ENCODE data around the gene OR8S1.

The OR8S1 gene

DNA sequence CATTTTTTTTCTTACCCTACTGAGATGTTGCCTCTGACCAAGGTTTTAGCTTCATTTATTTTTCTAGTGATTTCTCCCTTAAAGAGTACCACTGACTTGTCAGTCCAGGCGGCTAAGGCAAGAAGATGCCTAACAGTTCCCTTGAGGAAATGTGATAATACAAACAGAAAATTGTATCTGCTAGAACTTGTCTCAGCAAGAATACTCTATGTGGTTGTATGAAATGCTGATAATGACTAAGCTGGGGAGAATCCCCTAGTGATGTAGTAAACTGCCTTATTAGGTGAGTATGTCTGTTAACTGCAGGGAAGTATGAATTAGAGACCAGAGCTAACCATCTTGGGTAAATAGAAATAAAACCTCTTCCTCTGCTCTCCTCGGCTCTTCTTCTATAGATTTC, 36.4 kb upstream of the OR8S1 start:
- TF ChIP-seq TEAD4 (IDR thresholded peaks at IDR 0.05) (no peak), YY1 (IDR thresholded peaks at IDR 0.05; ENCODE audit: low read depth) (no peak), TCF12 (IDR thresholded peaks at IDR 0.05; ENCODE audit: low read depth) (no peak), CREB1 (IDR thresholded peaks at IDR 0.05; ENCODE audit: low read depth) (no peak), EGR1 (IDR thresholded peaks at IDR 0.05) (no peak), RAD21 (IDR thresholded peaks at IDR 0.05; ENCODE audit: low read depth) (no peak)

DNA sequence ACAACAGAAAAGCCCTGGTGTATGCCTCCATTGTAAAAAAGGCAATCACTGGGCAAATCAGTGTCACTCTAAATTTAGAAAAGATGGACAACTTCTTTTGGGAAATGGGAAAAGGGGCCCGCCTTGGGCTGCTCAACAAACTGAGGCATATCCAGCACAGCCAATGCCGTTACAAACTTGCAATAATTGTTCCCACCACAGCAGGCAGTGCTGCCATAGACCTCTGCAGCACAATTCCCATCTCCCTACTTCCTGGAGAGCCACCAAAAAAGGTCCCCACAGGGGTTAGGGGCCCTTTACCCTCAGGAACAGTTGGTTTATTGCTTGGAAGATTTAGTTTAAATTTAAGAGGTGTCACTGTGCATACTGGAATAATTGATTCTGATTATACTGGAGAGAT, 16.4 kb upstream of the OR8S1 start:
- TF ChIP-seq CEBPB (IDR thresholded peaks at IDR 0.05) (no peak), TCF12 (IDR thresholded peaks at IDR 0.05; ENCODE audit: low read depth) (no peak), EGR1 (IDR thresholded peaks at IDR 0.05) (no peak), TAF1 (IDR thresholded peaks at IDR 0.05; ENCODE audit: low read depth) (no peak), NFIC (IDR thresholded peaks at IDR 0.05) (no peak), FOXM1 (IDR thresholded peaks at IDR 0.05; ENCODE audit: borderline replicate concordance, low read depth) (no peak), ZBTB7A (IDR thresholded peaks at IDR 0.05; ENCODE audit: low read depth) (no peak), TEAD4 (IDR thresholded peaks at IDR 0.05) (no peak), YY1 (IDR thresholded peaks at IDR 0.05; ENCODE audit: low read depth) (no peak), CREB1 (IDR thresholded peaks at IDR 0.05; ENCODE audit: low read depth) (no peak), RAD21 (IDR thresholded peaks at IDR 0.05; ENCODE audit: low read depth) (no peak), EP300 (IDR thresholded peaks at IDR 0.05; ENCODE audit: borderline replicate concordance) (no peak)
- TF ChIP-seq, protein P1, sequence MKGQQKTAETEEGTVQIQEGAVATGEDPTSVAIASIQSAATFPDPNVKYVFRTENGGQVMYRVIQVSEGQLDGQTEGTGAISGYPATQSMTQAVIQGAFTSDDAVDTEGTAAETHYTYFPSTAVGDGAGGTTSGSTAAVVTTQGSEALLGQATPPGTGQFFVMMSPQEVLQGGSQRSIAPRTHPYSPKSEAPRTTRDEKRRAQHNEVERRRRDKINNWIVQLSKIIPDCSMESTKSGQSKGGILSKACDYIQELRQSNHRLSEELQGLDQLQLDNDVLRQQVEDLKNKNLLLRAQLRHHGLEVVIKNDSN (IDR thresholded peaks at IDR 0.05), result no peak
- TF ChIP-seq, protein P2, sequence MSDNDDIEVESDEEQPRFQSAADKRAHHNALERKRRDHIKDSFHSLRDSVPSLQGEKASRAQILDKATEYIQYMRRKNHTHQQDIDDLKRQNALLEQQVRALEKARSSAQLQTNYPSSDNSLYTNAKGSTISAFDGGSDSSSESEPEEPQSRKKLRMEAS (IDR thresholded peaks at IDR 0.05), result no peak
- TF ChIP-seq, protein P3, sequence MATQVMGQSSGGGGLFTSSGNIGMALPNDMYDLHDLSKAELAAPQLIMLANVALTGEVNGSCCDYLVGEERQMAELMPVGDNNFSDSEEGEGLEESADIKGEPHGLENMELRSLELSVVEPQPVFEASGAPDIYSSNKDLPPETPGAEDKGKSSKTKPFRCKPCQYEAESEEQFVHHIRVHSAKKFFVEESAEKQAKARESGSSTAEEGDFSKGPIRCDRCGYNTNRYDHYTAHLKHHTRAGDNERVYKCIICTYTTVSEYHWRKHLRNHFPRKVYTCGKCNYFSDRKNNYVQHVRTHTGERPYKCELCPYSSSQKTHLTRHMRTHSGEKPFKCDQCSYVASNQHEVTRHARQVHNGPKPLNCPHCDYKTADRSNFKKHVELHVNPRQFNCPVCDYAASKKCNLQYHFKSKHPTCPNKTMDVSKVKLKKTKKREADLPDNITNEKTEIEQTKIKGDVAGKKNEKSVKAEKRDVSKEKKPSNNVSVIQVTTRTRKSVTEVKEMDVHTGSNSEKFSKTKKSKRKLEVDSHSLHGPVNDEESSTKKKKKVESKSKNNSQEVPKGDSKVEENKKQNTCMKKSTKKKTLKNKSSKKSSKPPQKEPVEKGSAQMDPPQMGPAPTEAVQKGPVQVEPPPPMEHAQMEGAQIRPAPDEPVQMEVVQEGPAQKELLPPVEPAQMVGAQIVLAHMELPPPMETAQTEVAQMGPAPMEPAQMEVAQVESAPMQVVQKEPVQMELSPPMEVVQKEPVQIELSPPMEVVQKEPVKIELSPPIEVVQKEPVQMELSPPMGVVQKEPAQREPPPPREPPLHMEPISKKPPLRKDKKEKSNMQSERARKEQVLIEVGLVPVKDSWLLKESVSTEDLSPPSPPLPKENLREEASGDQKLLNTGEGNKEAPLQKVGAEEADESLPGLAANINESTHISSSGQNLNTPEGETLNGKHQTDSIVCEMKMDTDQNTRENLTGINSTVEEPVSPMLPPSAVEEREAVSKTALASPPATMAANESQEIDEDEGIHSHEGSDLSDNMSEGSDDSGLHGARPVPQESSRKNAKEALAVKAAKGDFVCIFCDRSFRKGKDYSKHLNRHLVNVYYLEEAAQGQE (IDR thresholded peaks at IDR 0.05; ENCODE audit: low read depth), result no peak

DNA sequence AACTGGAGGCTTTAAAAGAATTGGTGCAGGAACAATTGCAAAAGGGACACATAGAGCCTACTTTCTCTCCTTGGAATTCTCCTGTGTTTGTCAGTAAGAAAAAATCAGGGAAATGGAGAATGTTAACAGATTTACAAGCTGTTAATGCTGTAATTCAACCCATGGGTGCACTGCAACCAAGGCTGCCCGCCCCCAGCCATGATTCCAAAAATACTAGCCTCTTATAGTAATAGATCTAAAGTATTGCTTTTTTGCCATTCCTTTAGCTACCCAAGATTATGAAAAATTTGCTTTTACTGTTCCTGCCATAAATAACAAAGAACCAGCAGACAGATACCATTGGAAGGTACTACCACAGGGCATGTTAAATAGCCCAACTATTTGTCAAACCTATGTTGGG, 15.3 kb upstream of the OR8S1 start:
- TF ChIP-seq FOXM1 (IDR thresholded peaks at IDR 0.05; ENCODE audit: borderline replicate concordance, low read depth) (no peak), TEAD4 (IDR thresholded peaks at IDR 0.05) (no peak), EGR1 (IDR thresholded peaks at IDR 0.05) (no peak), NFIC (IDR thresholded peaks at IDR 0.05) (no peak), RAD21 (IDR thresholded peaks at IDR 0.05; ENCODE audit: low read depth) (no peak), YY1 (IDR thresholded peaks at IDR 0.05; ENCODE audit: low read depth) (no peak), EP300 (IDR thresholded peaks at IDR 0.05; ENCODE audit: borderline replicate concordance) (no peak), CEBPB (IDR thresholded peaks at IDR 0.05) (no peak), TCF12 (IDR thresholded peaks at IDR 0.05; ENCODE audit: low read depth) (no peak), CREB1 (IDR thresholded peaks at IDR 0.05; ENCODE audit: low read depth) (no peak), TAF1 (IDR thresholded peaks at IDR 0.05; ENCODE audit: low read depth) (no peak)
- TF ChIP-seq, protein P3 (IDR thresholded peaks at IDR 0.05; ENCODE audit: low read depth), result no peak
- TF ChIP-seq, protein P2 (IDR thresholded peaks at IDR 0.05), result no peak
- TF ChIP-seq, protein P1 (IDR thresholded peaks at IDR 0.05), result no peak

DNA sequence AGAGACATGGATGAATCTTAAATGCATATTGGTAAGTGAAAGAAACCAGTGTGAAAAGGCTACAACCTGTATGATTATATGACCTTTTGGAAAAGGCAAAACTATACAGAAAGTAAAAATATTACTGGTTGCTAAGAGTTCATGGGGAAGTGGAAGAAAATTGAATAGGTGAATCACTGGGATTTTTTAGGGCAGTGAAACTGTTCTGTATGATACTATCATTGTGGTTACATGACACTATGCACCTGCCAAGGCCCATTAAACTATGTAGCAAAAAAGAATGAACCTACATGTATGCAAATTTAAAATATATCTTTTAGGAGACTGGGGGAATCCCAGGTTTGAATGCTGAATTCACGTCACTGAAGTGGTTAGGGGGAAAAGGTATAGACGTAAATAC, 12.6 kb upstream of the OR8S1 start:
- TF ChIP-seq RAD21 (IDR thresholded peaks at IDR 0.05; ENCODE audit: low read depth) (no peak), CEBPB (IDR thresholded peaks at IDR 0.05) (no peak), CREB1 (IDR thresholded peaks at IDR 0.05; ENCODE audit: low read depth) (no peak), EGR1 (IDR thresholded peaks at IDR 0.05) (no peak), YY1 (IDR thresholded peaks at IDR 0.05; ENCODE audit: low read depth) (no peak), EP300 (IDR thresholded peaks at IDR 0.05; ENCODE audit: borderline replicate concordance) (no peak), TEAD4 (IDR thresholded peaks at IDR 0.05) (no peak), TAF1 (IDR thresholded peaks at IDR 0.05; ENCODE audit: low read depth) (no peak), TCF12 (IDR thresholded peaks at IDR 0.05; ENCODE audit: low read depth) (no peak), FOXM1 (IDR thresholded peaks at IDR 0.05; ENCODE audit: borderline replicate concordance, low read depth) (no peak), ZBTB7A (IDR thresholded peaks at IDR 0.05; ENCODE audit: low read depth) (no peak), NFIC (IDR thresholded peaks at IDR 0.05) (no peak)
- TF ChIP-seq, protein P1 (IDR thresholded peaks at IDR 0.05), result no peak
- TF ChIP-seq, protein P3 (IDR thresholded peaks at IDR 0.05; ENCODE audit: low read depth), result no peak
- TF ChIP-seq, protein P2 (IDR thresholded peaks at IDR 0.05), result no peak
